H9 (cell line): ENCODE data around the gene UMAD1. TPM values are rescaled to one million over a fixed set of nuclear protein-coding genes. Genes with fewer than 3 reads are reported as not detected.

Source experiments
- DNase-seq: peaks from one replicate; pipeline ENCODE4 v3.0.0-alpha.2; 2017
- H2AFZ ChIP-seq: one replicate; pipeline ENCODE4 v1.6.1; 2013; ENCODE audit warnings: mild to moderate bottlenecking, low read length, control low read depth, moderate library complexity
- H2AK5ac ChIP-seq: 2 replicates; pipeline ENCODE4 v1.6.1; 2013; ENCODE audit warnings: low read length, control low read depth, mixed read lengths; ENCODE audit not compliant: insufficient read length
- H2BK120ac ChIP-seq: one replicate; pipeline ENCODE4 v1.6.1; 2013; ENCODE audit warnings: low read depth, mild to moderate bottlenecking, low read length, control low read depth, inconsistent platforms; ENCODE audit not compliant: poor library complexity, severe bottlenecking
- H2BK12ac ChIP-seq: 2 replicates; pipeline ENCODE4 v1.6.1; 2013; ENCODE audit warnings: low read length, control low read depth, mixed read lengths, low read depth; ENCODE audit not compliant: insufficient read length
- H2BK15ac ChIP-seq: 2 replicates; pipeline ENCODE4 v1.6.1; 2013; ENCODE audit warnings: low read depth, low read length, control low read depth
- H2BK20ac ChIP-seq: one replicate; pipeline ENCODE4 v1.6.1; 2013; ENCODE audit warnings: low read depth, mild to moderate bottlenecking, low read length, control low read depth, inconsistent platforms; ENCODE audit not compliant: poor library complexity, severe bottlenecking
- H2BK5ac ChIP-seq: 2 replicates; pipeline ENCODE4 v1.6.1; 2013; ENCODE audit warnings: low read length, control low read depth, mixed read lengths; ENCODE audit not compliant: insufficient read length
- H3K14ac ChIP-seq: 2 replicates; pipeline ENCODE4 v1.6.1; 2013; ENCODE audit warnings: low read length, control low read depth; ENCODE audit not compliant: insufficient read depth
- H3K18ac ChIP-seq: 2 replicates; pipeline ENCODE4 v1.6.1; 2013; ENCODE audit warnings: low read depth, mild to moderate bottlenecking, mixed read lengths, low read length, control low read depth; ENCODE audit not compliant: insufficient read length
- H3K23ac ChIP-seq: 2 replicates; pipeline ENCODE4 v1.6.1; 2013; ENCODE audit warnings: low read length, control low read depth, mixed read lengths, low read depth; ENCODE audit not compliant: insufficient read length
- H3K23me2 ChIP-seq: 2 replicates; pipeline ENCODE4 v1.6.1; 2013; ENCODE audit warnings: low read depth, mild to moderate bottlenecking, mixed read lengths, low read length, control low read depth; ENCODE audit not compliant: insufficient read length, poor library complexity, severe bottlenecking
- H3K27ac ChIP-seq: 2 replicates; pipeline ENCODE4 v1.5.1; 2013; ENCODE audit warnings: low read length, control low read depth, mixed read lengths, low read depth; ENCODE audit not compliant: insufficient read length
- H3K27me3 ChIP-seq: 2 replicates; pipeline ENCODE4 v1.6.1; 2013; ENCODE audit warnings: low read length, control low read depth, inconsistent platforms; ENCODE audit not compliant: insufficient read depth
- H3K4ac ChIP-seq: 2 replicates; pipeline ENCODE4 v1.6.1; 2013; ENCODE audit warnings: low read depth, mild to moderate bottlenecking, control low read depth, inconsistent platforms, low read length, moderate library complexity
- H3K4me1 ChIP-seq: 2 replicates; pipeline ENCODE4 v1.6.1; 2013; ENCODE audit warnings: low read length, control low read depth, inconsistent platforms; ENCODE audit not compliant: insufficient read depth
- H3K4me2 ChIP-seq: 2 replicates; pipeline ENCODE4 v1.6.1; 2013; ENCODE audit warnings: low read length, control low read depth, mixed read lengths; ENCODE audit not compliant: insufficient read length, insufficient read depth
- H3K56ac ChIP-seq: 2 replicates; pipeline ENCODE4 v1.6.1; 2013; ENCODE audit warnings: low read depth, mild to moderate bottlenecking, mixed read lengths, low read length, control low read depth; ENCODE audit not compliant: insufficient read length
- H3K79me1 ChIP-seq: 2 replicates; pipeline ENCODE4 v1.6.1; 2013; ENCODE audit warnings: low read depth, mild to moderate bottlenecking, moderate library complexity, low read length, control low read depth, inconsistent platforms; ENCODE audit not compliant: insufficient read depth, poor library complexity, severe bottlenecking
- H3K79me2 ChIP-seq: 2 replicates; pipeline ENCODE4 v1.6.1; 2013; ENCODE audit warnings: low read length, control low read depth, inconsistent platforms; ENCODE audit not compliant: insufficient read depth
- H3K9ac ChIP-seq: 2 replicates; pipeline ENCODE4 v1.6.1; 2013; ENCODE audit warnings: low read length, control low read depth, mixed read lengths; ENCODE audit not compliant: insufficient read length; ENCODE audit errors: extremely low read depth
- H3K9me3 ChIP-seq: one replicate; pipeline ENCODE4 v1.6.1; 2013; ENCODE audit warnings: low read depth, low read length, inconsistent platforms; ENCODE audit not compliant: control insufficient read depth
- H3T11ph ChIP-seq: one replicate; pipeline ENCODE4 v1.6.1; 2013; ENCODE audit warnings: mild to moderate bottlenecking, low read length, control low read depth, inconsistent platforms
- H4K20me1 ChIP-seq: one replicate; pipeline ENCODE4 v1.6.1; 2013; ENCODE audit not compliant: control insufficient read depth, insufficient read length, insufficient read depth
- H4K5ac ChIP-seq: 2 replicates; pipeline ENCODE4 v1.6.1; 2013; ENCODE audit warnings: low read depth, mild to moderate bottlenecking, mixed read lengths, low read length, control low read depth; ENCODE audit not compliant: insufficient read length
- H4K8ac ChIP-seq: replicated peaks from 2 replicates; pipeline ENCODE4 v1.6.1; 2013; ENCODE audit warnings: low read length, control low read depth, mixed read lengths, low read depth; ENCODE audit not compliant: insufficient read length
- H4K91ac ChIP-seq: 2 replicates; pipeline ENCODE4 v1.6.1; 2013; ENCODE audit warnings: low read depth, mild to moderate bottlenecking, moderate library complexity, mixed read lengths, low read length, control low read depth; ENCODE audit not compliant: insufficient read length
- H3K27ac Mint-ChIP-seq, 3 experiments: 2 replicates in 2 of 3; 3 replicates in 1 of 3; pipeline ENCODE4 v1.8.0; 2020 to 2021; ENCODE audit warnings: mixed read lengths in 3 of 3, mild to moderate bottlenecking in 1 of 3, moderate library complexity in 1 of 3
- H3K27me3 Mint-ChIP-seq: 2 replicates; pipeline ENCODE4 v1.8.0; 2021; ENCODE audit warnings: low read depth, mild to moderate bottlenecking, moderate library complexity, mixed read lengths
- H3K36me3 Mint-ChIP-seq, 3 experiments: 2 replicates in 2 of 3; 3 replicates in 1 of 3; pipeline ENCODE4 v1.8.0; 2020 to 2021; ENCODE audit warnings: low read depth in 3 of 3, mixed read lengths in 3 of 3; ENCODE audit not compliant: insufficient read depth in 1 of 3
- H3K4me1 Mint-ChIP-seq, 2 experiments: 2 replicates each; pipeline ENCODE4 v1.8.0; 2020; ENCODE audit warnings: mixed read lengths in 2 of 2
- H3K4me3 Mint-ChIP-seq, 2 experiments: 2 replicates in 1 of 2; 3 replicates in 1 of 2; pipeline ENCODE4 v1.8.0; 2020 to 2021; ENCODE audit warnings: mild to moderate bottlenecking in 2 of 2, mixed read lengths in 2 of 2, moderate library complexity in 1 of 2
- H3K9me3 Mint-ChIP-seq, 2 experiments: 2 replicates in 1 of 2; 3 replicates in 1 of 2; pipeline ENCODE4 v1.8.0; 2020; ENCODE audit warnings: mild to moderate bottlenecking in 2 of 2, mixed read lengths in 2 of 2, moderate library complexity in 1 of 2
- CTCF ChIP-seq: fragments of 200-600 bp; sonication (generic); conservative IDR thresholded peaks from 3 replicates; pipeline ENCODE4 v1.8.0; 2021; ENCODE audit warnings: antibody characterized with exemption, mild to moderate bottlenecking
- WGBS: extraction: QIAGEN DNeasy Blood & Tissue Kit; methylation state at CpG from one replicate; pipeline ENCODE4 v1.1.7; 2013; ENCODE audit warnings: missing lambda C conversion rate, low lambda C conversion rate, mixed read lengths; ENCODE audit not compliant: insufficient read length; ENCODE audit errors: extremely low coverage; 5-methylcytosine and 5-hydroxymethylcytosine counted together
- total RNA-seq: library from RNA; stranded (reverse); gene quantifications from 2 replicates; pipeline ENCODE4 v1.2.1, GENCODE V29; 2021

The UMAD1 gene
- total RNA-seq, 1 experiment from 2014 or later: 8.9 TPM

- Mint-ChIP-seq H3K27ac (no peak overlapping the region), H3K4me3 (no peak overlapping the region), H3K27me3 (no peaks in the 10 kb centered on the region), H3K36me3 (no peaks in the 10 kb centered on the region), H3K4me1 (peaks cover 46 to 61% of the 10 kb centered on the region in 2 experiments), H3K9me3 (no peaks in the 10 kb centered on the region)
- Histone ChIP-seq H4K91ac (no peak overlapping the region), H3K79me1 (no peaks in the 10 kb centered on the region), H2BK5ac (no peak overlapping the region), H3K56ac (no peak overlapping the region), H3K27me3 (no peaks in the 10 kb centered on the region), H4K20me1 (no peaks in the 10 kb centered on the region), H3K9ac (no peak overlapping the region), H2BK15ac (no peak overlapping the region), H2AFZ (no peak overlapping the region), H3T11ph (no peak overlapping the region), H3K23ac (no peak overlapping the region), H3K4me1 (peaks cover 4% of the 10 kb centered on the region; the same call in 1 of the 2 replicates), H3K23me2 (no peaks in the 10 kb centered on the region), H4K8ac (no peak overlapping the region), H3K9me3 (no peaks in the 10 kb centered on the region), H2AK5ac (no peak overlapping the region), H3K4ac (no peak overlapping the region), H3K4me2 (no peak overlapping the region), H3K79me2 (no peaks in the 10 kb centered on the region), H4K5ac (no peak overlapping the region), H2BK20ac (no peak overlapping the region), H3K27ac (no peak overlapping the region), H3K14ac (no peak overlapping the region), H3K18ac (no peak overlapping the region), H2BK120ac (no peak overlapping the region), H2BK12ac (no peak overlapping the region)
- no CpG with 5 or more reads among the region's 1 CpG for WGBS
- no peak for TF ChIP-seq CTCF
- DNase-seq: no peak
Measured at GRCh38 chr7:7917593-7917992, 277.0 kb downstream of the UMAD1 start.
